ENCODE measurements around the gene RXRA.

Gene RXRA

DNA sequence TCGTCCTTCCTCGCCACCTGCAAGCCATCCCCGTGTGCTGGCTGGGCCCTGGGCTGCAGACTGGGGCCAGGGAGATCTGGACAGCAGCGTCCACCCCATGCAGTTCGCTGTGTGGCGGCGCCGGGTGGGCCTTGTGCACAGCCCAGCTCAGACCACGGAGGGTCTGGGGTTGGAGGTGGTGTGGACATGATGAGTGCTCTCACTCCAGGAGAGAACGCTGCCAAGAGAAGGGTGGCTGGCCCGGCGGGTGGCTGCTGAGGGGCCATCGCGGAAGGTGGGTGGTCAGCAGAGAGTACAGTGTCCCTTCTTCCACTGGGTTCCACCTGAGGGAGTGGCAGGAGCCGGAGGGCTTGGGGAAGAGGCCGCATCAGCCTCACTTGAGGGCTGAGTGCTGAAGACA lies 44.4 kb downstream of the RXRA start:
- DNase-seq = no peak

DNA sequence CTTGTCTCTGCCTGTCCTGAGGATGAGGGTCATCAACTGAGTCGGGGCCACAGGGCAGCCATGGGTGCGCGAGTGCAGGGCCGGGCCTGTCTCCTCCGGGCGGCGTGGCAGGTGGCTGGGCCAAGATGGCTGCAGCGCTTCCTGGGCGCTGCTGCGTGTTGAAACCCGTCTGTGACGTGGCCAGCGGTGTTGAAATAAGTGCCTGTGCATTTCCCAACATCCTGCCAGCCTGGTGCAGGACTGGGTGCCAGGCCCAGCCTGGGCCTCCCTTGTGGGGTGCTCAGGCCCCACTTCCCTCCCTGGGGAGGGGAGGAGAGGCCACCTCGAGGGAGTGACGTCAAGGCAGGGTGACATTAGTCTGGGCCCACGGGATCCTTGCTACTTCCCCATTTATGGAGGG lies 45.5 kb downstream of the RXRA start:
- no peak for DNase-seq

DNA sequence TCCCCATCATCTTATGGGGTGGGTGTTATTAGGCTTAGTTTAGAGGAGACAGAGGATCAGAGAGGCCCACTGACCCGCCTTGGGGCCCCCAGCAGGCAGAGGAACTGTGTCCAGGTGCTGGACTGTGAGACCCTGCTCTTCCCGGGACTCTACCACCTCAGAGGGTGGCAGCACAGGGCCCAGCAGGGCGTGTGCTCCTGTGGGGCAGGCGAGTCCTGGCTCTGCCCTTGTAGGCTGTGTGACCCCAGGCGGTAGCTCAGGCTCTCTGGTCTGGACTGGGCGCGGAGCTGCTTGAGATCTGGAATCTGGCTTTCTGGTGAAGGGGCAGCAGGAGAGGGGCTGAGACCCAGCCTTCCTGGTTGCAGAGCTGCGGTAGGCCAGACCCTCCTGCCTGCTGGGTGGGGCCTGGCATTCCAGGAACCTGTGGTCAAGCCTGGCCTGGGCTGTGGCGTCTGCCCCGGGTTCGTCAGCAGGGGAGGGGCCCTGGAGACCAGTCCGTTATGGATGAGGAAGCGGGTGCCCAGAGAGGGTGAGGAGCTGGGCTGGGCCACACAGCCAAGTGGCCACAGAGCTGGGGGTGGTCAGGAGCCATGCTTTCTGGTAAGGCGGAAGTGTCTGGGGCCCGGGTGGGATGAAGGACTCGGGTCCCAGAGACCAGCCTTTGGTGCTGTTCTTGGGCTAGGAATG lies 46.5 kb downstream of the RXRA start:
- DNase-seq = no peak

DNA sequence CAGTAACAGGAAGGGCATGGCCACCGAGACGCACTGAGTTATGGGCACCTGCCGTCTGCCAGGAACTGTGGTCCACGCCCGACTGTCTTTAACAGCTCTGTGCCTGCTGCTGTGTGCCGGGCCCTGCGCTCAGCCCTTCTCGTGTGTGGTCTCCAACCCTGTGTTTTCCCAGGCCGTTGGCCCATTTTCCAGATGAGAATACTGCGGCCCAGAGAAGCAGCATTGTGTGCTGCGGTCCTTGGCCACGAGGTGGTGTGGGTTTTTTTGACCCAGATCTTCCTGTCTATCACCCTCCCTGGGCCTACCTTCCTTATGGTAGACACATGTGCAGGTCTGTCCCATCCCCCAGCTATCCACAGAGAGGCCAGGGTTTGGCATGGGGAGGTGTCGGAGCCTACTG lies 47.0 kb downstream of the RXRA start:
- no peak for DNase-seq

DNA sequence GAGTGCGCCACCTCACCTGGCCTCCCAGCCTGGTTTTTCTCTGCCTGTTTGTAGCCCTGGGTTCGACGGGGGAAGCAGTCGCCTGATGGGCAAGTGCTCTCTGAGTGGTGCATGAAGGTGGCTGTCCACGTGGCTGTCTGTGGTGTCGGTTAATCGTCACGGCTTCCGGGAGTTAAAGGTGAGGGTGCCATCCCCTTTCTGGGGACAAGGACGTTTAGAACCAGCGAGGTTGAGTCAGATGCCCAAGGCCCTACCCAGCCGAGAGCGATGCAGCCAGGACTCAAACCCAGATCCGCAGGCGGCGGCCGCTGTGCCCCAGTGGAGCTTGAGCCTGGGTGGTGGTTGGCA lies 47.7 kb downstream of the RXRA start:
- DNase-seq = no peak

DNA sequence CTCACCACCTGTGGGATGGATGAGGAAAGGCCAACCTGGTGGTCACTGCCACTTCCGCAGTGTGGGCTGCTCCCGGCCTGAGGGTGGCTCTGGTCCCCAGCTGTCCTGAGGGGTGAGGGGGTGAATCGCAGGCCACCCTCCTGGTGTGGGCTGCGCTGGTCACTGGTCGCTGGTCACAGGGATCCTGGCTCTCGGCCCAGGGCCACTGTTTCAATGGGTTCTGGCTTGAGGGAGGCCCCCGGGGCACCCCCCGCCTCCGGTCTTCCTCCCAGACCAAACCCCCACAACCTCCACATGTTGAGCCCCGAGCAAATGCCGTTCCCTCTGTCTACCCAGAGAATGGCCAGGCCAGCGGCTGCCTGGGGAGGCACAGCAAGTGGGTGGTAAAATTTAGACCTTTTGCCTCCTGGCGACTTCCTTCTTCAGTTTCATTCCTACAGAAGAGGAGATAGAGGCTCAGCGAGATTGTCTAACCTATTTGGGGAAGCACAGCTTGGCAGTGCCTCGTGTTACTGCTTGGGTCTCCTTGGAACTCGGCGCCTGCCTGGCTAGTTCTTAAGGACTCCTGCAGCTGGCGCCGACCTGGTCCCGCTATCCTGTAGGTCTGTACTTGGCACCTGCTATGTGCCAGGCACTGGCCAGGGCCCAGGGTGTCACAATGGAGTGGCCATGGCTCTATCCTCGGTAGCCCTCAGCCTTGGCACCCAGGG lies 48.2 kb downstream of the RXRA start:
- no peak for DNase-seq

DNA sequence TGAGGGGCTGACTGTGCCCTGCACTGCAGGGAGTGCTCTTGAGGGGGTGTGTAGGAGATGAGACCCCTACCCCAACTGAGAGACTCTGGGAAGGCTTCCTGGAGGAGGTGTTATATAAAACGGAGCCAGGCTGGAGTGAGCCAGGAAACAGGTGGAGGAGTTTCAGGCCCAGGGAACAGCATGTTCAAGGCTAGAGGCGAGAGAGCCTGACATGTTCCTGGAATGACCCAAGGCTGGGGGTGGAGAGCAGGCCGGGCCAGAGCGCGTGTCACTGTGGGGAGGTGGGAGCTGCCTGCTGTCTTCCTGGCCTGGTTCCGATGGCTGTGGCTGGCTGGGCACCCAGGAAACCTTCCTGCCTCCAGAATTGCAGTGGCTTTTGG lies 48.7 kb downstream of the RXRA start:
- DNase-seq = no peak

DNA sequence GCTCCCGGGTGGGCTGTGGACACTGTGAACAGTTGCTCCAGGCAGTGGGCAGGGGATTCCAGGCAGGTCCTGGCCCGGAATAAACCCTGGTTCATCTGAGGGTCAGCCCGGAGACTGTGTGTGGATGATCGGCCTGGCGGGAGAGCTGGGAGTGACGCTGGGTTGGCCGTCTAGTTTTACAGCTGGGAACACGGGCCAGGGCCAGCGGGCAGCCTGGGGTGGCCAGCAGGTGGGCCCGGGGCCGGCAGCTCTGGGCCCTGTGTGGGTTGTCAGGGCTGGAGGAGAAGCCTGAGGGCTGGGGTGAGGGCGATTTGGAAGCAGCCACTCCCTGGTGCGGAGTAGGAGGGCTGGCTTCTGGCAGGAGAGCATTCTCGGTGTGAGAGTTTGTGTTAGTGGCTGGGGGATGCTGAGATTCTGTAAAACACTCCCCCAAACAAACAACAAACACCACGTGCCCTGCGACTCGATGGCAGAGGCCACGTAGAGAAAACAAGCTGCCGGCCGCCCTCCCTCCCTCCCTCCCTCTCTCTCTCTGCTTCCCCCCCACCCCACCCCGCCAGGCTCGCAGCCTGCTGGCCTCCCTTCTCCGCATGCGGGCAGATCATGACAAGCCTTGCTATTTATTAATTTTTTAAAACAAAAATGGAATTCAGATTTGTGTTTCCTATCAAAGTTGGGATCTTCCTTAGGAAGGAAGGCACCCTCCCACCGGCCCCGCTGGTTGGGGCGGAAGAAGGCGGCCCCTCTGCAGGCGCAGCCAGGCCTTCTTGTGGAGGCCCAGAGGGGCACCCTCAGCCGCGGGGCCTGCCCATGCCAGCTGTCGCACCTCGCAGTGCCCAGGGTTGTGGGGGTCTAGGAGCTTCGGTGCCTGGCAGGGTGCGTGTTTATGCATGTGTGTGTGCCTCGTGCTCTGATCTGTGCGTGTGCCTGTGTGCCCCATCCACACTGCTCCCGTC lies 49.5 kb downstream of the RXRA start:
- no peak for DNase-seq

DNA sequence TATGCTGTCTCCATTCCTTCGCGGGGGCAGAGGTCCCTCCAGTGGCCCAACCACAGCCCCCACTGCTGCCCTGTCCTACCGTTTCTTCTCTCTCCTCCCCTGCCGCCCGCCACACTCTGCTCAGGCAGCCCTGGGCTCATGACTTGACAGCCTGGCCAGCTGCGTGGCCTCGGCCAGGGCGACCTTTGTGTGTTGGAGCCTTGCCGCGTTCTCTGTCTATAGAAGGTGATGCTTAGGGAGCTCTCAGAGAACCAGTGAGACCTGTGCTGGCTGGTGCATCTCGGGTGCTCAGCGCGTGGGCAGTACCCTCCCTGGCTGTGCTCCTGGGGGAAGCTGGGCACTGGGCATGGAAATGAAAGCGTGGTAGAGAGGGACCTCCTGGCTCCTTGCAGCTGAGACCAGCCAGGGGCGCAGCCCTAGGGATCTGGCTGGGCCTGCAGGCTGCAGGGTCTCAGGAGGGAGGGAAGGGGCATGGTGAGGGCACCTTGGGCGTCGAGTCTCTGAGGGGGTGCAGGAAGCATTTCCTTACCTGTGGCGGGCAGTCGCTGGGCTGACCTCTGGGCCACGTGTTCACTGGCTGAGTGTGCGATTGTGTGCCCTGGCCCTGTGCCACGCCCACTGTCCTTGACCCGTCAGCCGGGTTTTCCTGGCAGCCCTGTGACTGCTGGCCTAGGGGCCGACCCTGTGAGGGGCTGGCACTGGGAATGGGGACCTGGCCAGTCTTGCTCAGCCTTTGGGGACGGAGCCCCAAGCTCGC lies 50.3 kb downstream of the RXRA start:
- no peak for DNase-seq

DNA sequence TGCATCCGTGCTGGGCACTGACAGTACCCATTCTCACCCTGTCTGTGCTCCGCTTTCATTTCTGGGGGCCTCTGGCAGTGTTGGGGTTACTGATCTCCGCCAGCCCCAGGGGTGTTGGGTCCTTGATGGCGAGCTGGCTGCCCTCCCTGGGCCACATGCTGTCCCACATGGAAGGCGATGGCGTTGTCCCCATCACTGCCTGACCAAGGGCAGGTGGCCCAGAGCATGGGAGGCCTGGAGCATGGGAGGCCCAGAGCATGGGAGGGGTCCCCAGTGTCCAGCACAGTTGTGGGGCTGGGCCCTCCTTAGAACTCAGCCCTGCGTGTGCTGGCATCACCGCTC lies 50.9 kb downstream of the RXRA start:
- no peak for DNase-seq

DNA sequence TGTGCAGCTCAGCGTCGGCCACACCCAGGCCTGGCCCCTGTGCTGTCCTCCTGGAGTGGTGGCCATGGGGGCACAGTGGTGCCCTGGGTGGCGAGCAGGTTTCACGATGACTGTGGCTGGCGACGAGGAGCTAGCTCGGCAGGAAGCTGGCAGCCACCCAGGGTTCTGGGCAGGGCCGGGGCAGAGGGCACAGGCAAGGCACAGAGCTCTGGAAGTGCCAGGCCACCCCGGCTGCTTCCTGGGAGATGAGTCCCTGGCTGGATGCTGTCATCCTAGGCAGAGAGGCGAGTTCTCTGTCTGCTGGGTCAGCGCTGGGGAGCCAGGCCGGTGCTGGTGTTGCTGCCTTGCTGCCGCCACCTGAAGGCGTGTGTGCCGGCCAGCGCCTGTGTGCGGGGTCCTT lies 51.7 kb downstream of the RXRA start:
- DNase-seq = no peak

DNA sequence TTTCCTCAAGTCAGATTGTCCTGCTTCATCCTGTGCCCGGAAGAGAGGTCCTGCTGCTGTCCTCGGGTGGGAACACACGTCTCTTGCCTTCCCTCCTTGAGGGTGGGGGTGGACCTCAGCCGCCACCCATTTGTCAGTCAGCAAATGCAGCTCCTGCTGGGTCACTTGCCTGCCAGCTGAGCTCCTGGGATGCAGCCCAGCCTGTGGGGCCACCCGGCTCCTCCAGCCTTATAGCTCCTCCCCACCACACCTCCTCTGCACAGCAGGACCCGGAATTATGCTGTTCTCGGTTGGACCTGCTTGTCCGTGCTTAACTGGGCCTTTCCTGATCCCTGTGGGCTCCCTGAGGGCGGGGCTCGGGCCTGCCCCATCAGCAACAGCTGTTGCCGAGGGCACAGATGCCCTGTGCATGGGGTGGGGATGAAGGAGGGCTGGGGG lies 52.7 kb downstream of the RXRA start:
- DNase-seq = no peak

DNA sequence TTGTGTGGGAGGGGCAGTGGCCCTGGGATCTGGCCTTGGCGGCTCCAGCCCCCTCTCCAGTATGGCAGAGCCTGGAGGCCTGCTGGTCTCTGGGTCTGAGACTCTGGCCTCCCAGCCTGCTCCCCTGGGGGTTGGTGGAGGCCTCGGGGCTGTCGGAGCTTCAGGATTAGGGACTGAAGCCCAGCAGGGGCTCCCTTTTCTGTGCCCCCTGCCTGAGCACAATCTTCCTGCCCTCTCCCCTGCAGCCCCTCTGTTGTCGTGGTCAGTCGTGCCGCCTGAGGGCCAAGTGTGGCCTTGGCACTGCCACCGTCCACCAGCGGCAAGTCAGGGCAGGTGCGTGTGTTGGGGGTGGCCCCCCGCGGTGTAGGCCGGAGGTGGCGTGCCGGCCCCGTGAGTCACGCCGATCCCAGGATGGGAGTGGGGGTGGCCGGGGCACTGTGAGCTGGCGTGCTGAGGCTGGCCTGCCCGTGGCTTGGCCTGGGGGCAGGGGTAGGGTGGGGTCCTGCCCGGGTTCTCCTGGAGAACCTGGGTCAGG lies 53.6 kb downstream of the RXRA start:
- no peak for DNase-seq

DNA sequence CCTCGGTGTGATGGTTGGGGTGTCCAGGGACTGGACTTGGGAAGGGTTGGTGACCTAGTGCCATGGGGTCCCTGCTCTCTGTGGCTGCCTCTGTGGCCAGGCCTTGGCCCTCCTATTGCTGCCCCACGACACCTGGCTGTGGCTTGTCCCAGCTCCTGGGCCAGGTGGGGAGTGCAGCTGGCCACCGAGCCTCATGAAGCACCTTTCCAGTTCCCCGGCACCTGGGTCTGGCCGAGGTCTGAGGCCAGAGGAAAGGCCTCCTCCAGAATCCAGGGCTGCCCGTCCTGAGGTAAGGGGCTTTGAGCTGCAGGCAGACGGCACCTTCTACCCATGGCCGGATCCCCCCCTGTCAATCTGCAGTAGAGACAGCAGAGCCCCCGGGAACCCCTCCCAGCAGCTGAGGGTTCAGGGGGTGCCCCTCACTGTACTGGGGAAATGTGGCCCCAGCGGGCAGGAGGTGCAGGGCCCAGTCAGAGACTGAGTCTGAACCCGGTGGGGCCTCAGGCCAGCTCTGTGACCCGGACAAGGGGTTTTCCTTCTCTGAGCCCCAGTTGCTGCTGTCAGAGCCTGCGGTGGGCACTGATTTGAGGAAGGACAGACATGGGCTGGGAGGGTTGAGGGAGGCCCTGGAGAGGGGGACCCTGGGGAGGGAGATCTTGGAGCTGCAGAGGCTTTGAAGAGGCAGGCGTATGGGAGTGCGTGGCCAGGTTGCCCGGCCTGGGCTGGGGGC lies 54.5 kb downstream of the RXRA start:
- DNase-seq = no peak

DNA sequence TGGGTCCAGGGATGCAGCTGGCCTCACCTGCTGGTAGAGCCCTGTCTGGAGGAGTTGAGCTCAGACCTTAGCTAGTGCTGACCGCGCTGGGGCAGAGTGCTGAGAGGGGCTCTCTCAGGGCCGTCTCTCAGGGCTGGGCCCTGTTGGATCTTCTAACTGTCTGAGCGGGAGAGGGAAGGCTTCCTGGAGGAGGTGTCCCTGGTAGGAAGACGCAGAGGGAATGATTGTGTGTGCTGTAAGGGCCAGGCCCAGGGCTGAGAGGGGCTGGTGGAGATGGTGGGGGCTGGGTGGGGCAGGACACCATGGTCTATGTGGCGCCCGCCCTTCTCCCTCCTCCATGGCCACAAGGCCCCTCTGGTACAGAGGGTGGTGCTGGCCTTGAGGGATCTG lies 55.0 kb downstream of the RXRA start:
- no peak for DNase-seq

DNA sequence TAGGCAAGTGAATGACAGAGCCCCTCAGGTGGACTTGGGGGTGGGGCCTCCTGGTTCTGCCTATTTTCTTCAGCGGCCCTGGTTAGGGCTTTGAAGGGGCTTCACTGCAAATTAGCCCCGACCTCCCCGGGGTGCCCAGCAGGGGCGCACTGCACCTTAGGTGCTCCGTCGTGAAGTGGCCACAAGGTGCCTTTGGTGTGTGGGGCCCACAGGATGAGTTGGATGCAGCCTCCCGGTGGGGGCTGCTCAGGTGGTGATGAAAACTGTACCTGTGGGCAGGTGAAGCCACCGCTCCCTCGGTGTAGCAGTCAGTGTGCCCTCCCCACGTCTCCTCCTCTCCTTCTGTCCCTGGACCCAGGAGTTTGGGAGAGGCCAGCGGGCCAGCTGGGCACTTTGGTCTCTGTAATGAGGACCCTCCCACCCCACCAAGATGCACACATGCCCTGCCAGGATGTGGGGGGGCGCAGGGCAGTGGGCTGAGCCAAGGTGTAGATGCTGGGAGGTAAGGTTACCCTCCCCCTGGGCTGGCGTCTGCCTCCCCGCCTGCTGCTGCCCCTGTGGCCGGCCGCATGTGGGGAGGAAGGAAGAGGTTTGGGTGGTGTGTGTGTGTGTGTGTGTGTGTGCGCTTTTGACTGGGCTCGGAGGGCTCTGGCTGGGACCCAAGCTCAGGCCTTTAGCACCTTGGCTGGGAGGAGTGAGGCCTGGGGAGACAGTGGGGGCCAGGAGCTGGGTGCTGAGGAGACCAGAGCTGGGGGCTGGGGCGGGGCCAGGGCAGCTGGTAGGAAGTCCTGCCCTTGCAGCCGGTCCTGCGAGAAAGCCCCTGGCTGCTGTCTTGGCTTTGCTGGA lies 55.6 kb downstream of the RXRA start:
- no peak for DNase-seq

DNA sequence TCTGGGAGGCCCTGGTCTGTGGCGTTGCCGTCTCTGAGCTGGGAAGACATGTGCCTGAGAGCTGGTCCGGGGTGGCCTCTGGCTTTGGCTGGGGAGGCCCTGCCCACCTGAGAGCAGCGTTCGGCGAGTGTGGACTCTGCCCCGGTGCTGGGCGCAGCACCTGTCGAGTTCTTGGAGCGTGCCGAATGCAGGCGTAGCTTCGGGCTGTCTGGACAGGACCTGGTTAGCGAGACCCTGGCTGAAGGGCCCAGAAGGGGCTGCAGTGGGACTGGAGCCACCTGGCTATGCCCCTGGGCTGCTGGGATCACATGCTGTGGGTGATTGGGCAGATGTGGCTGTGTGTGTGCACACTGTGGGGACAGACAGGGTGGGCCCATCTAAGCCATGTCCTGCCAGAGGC lies 56.5 kb downstream of the RXRA start:
- DNase-seq = no peak

DNA sequence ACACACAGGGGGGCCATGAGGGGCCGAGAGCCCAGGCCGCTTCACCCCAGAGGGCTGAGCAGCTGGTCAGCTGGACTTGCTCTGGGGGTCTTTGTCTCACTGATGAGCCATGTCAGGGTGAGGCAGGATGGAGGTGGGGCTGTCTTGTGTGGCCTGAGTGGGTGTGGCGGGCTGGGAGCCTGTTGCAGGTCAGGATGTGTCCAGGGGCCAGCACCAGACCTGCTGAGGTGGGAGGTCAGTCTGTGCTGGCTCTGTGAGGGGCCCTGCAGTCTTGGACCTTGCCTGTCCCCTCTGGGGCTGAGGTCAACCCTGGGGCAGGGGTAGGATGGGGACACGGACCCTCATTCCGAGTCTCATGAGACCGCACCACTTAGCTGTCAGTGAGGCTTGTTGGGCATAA lies 56.9 kb downstream of the RXRA start:
- DNase-seq = no peak

DNA sequence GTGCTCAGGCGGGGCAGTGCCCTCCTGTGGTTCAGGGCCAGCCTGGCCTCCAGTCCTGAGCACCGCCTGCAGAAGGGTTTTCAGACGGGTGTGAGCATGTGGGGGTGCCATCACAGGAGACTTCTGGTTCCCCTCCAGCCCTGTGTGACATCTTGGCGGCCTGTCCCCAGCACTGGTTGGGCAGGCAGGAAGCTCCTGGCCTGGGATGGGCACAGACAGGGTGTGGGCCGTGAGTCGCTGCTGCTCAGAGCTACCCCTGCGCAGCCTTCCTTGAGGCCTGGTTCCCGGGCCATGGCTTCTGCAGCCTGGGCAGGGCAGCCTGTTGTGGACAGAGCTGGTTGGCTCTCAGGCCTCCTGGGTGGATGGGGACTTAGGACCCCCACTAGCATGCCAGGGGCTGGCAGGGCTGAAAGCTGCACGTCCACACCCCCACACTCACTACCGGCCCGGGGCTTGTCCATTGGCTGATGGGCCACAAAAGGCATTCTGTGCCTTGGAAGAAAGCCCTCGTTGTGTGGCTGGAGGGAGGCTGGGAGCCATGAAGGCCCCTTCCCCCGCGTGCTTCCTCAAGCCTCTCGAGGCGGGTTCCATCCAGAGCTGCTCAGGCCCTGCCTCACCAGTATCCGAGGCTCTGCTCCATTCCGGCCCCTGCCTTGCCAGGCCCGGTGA lies 58.7 kb downstream of the RXRA start:
- no peak for DNase-seq

DNA sequence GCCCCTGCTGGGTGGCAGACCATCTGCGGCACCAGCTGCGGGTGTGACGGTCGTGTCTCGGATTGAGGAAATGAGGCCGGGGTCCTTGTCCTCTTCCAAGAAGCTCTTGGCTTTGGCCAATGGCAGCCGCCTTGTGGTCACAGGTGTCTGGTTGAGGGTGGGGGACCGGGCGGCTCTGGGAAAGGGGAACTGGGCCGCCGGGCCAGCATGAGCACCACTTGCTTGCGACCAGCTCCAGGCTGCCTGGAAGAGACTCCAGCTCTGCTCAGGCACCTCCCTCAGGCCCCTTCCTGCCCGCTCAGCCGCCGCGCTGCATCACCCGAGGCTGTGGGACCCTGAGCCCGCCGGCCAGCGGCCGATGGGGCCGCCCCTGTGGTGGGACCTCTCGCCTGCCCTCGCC lies 59.7 kb downstream of the RXRA start:
- DNase-seq = no peak
